ENCODE measurements around the gene CARNS1. TPM values are rescaled to one million over a fixed set of nuclear protein-coding genes. Genes with fewer than 3 reads are reported as not detected.

The CARNS1 gene
- total RNA-seq, 3 donors from 2014 or later (not counting 1 experiment from before 2014, with no cell fraction given), result 25.0 to 29.0 (median 25.0) TPM

DNA sequence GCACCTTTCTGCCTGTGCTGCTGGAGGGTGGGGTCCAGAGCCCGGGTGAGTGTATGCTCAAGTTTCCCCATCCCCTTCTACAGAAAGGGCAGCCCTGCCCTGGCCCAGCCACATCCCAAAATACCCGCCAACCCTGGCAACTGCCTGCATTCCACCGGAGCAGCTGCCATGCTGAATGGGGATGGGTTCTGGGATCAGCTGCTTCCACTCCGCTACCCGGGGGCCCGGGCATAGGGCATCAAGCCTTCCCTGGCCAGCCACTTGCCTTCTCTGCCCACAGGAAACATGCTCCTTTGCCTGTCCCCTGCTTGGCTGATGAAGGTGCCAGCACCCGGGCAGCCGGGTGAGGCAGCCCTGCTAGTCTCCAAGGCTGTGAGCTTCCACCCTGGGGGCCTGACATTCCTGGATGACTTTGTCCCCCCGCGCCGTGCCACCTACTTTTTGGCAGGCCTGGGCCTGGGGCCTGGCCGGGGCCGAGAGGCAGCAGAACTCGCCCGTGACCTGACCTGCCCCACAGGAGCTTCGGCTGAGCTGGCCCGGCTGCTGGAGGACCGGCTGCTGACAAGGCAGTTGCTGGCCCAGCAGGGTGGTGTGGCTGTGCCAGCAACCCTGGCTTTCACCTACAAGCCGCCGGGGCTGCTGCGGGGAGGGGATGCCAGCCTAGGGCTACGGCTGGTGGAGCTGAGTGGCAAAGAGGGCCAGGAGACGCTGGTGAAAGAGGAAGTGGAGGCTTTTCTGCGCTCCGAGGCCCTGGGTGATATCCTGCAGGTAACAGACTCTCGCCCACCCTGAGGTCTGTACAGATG lies 3.2 kb downstream of the CARNS1 start:
- Mint-ChIP-seq H3K9me3 (no peaks in the 10 kb centered on the region), H3K4me1 (peaks cover 18 to 69% of the 10 kb centered on the region in 2 donors), H3K27ac (peak overlapping the region; percentile 83 to 87), H3K4me3 (peak overlapping the region; percentile 77), H3K36me3 (no peaks in the 10 kb centered on the region), H3K27me3 (ENCODE audit: low read depth in 2 of 2) (no peaks in the 10 kb centered on the region)
- DNase-seq, result peak in 1 of 2 donors; percentile 70
- Histone ChIP-seq H3K36me3 (ENCODE audit: control insufficient read depth, insufficient read depth, low read length) (no peaks in the 10 kb centered on the region), H3K27me3 (ENCODE audit: control insufficient read depth, insufficient read depth, low read length) (no peaks in the 10 kb centered on the region), H3K4me1 (ENCODE audit: control insufficient read depth, insufficient read depth, low read length) (peaks cover 71% of the 10 kb centered on the region), H3K4me3 (ENCODE audit: low read length) (no peak overlapping the region), H3K27ac (ENCODE audit: low read length) (peak overlapping the region; percentile 43), H3K9me3 (ENCODE audit: control insufficient read depth, insufficient read depth, low read length) (no peaks in the 10 kb centered on the region)
- WGBS (ENCODE audit: insufficient coverage), result 31% methylated on average over 26 of the region's 26 CpGs
- TF ChIP-seq, protein P1, sequence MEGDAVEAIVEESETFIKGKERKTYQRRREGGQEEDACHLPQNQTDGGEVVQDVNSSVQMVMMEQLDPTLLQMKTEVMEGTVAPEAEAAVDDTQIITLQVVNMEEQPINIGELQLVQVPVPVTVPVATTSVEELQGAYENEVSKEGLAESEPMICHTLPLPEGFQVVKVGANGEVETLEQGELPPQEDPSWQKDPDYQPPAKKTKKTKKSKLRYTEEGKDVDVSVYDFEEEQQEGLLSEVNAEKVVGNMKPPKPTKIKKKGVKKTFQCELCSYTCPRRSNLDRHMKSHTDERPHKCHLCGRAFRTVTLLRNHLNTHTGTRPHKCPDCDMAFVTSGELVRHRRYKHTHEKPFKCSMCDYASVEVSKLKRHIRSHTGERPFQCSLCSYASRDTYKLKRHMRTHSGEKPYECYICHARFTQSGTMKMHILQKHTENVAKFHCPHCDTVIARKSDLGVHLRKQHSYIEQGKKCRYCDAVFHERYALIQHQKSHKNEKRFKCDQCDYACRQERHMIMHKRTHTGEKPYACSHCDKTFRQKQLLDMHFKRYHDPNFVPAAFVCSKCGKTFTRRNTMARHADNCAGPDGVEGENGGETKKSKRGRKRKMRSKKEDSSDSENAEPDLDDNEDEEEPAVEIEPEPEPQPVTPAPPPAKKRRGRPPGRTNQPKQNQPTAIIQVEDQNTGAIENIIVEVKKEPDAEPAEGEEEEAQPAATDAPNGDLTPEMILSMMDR (IDR thresholded peaks at IDR 0.05), result no peak
- ATAC-seq, result no peak
- intact Hi-C loops (cut with micrococcal nuclease), result no loop called here

GRCh38 chr11:67419325-67420049 lies 4.0 kb downstream of the CARNS1 start:
- no peak for DNase-seq
- H3K9me3 ChIP-seq (ENCODE audit: control insufficient read depth, insufficient read depth, low read length), result no peaks in the 10 kb centered on the region
- H3K36me3 ChIP-seq (ENCODE audit: control insufficient read depth, insufficient read depth, low read length), result no peaks in the 10 kb centered on the region
- peak overlapping the region; percentile 79 for H3K4me3 Mint-ChIP-seq
- H3K4me1 ChIP-seq (ENCODE audit: control insufficient read depth, insufficient read depth, low read length), result peaks cover 68% of the 10 kb centered on the region
- ATAC-seq, result no peak
- H3K4me1 Mint-ChIP-seq, result peaks cover 16 to 69% of the 10 kb centered on the region in 2 donors
- TF ChIP-seq, protein P1 (IDR thresholded peaks at IDR 0.05), result no peak
- peak overlapping the region; percentile 79 for H3K27ac ChIP-seq (ENCODE audit: low read length)
- H3K27me3 ChIP-seq (ENCODE audit: control insufficient read depth, insufficient read depth, low read length), result no peaks in the 10 kb centered on the region
- WGBS (ENCODE audit: insufficient coverage), result 84% methylated on average over 21 of the region's 21 CpGs
- no peaks in the 10 kb centered on the region for H3K9me3 Mint-ChIP-seq
- H3K36me3 Mint-ChIP-seq, result no peaks in the 10 kb centered on the region
- intact Hi-C loops (cut with micrococcal nuclease), result loop anchor here (2.0 kb wide), 1 partner anchor 17 kb away; no protein-coding TSS in a partner anchor
- H3K27me3 Mint-ChIP-seq (ENCODE audit: low read depth in 2 of 2), result no peaks in the 10 kb centered on the region
- no peak overlapping the region for H3K4me3 ChIP-seq (ENCODE audit: low read length)
- H3K27ac Mint-ChIP-seq, result peak overlapping the region; percentile 83 to 87

DNA sequence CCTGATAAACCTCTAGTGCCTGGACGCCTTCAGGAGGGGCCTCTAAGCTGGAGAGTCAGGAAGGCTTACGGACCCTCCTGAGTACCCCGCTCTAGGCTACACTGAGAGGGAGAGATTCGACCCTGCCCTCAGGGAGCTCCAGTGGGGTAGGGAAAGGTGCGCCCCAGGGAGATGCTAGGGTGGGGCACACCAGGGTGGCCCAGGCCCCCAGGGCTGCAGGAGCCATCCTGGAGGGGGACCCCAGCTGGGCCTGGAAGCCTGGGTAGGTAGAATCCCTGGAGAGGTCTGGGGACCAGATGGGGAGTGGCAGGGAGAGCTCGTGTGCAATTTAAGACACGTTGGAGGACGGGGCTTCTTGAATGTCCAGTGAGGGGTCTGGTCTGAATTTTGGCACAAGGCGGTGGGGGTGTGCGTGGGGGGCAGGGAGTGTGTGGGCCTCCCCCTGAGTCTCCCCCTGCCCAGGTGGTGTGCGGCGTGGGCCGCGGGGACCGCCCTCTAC lies 4.7 kb downstream of the CARNS1 start:
- peak overlapping the region; percentile 79 for H3K27ac ChIP-seq (ENCODE audit: low read length)
- no peaks in the 10 kb centered on the region for H3K27me3 Mint-ChIP-seq (ENCODE audit: low read depth in 2 of 2)
- 35% methylated on average over 15 of the region's 15 CpGs for WGBS (ENCODE audit: insufficient coverage)
- peak overlapping the region; percentile 79 for H3K4me3 Mint-ChIP-seq
- no peaks in the 10 kb centered on the region for H3K36me3 Mint-ChIP-seq
- H3K27me3 ChIP-seq (ENCODE audit: control insufficient read depth, insufficient read depth, low read length), result no peaks in the 10 kb centered on the region
- no peaks in the 10 kb centered on the region for H3K9me3 ChIP-seq (ENCODE audit: control insufficient read depth, insufficient read depth, low read length)
- DNase-seq (no peak), ATAC-seq (no peak)
- TF ChIP-seq, protein P1 (IDR thresholded peaks at IDR 0.05), result no peak
- peaks cover 21 to 71% of the 10 kb centered on the region in 2 donors for H3K4me1 Mint-ChIP-seq
- no peaks in the 10 kb centered on the region for H3K9me3 Mint-ChIP-seq
- peak overlapping the region; percentile 38 for H3K4me3 ChIP-seq (ENCODE audit: low read length)
- peak overlapping the region; percentile 83 to 87 for H3K27ac Mint-ChIP-seq
- intact Hi-C loops (cut with micrococcal nuclease), result loop anchor here (2.0 kb wide), 1 partner anchor 17 kb away; no protein-coding TSS in a partner anchor
- H3K4me1 ChIP-seq (ENCODE audit: control insufficient read depth, insufficient read depth, low read length), result peaks cover 63% of the 10 kb centered on the region
- H3K36me3 ChIP-seq (ENCODE audit: control insufficient read depth, insufficient read depth, low read length), result no peaks in the 10 kb centered on the region
